ENCODE data around the gene SNRNP200. TPM values are rescaled to one million over a fixed set of nuclear protein-coding genes. Genes with fewer than 3 reads are reported as not detected.

SNRNP200 gene
- total RNA-seq, 3 donors from 2014 or later (not counting 1 experiment from before 2014, with no cell fraction given), result 207 to 236 (median 228) TPM

- ATAC-seq, result no peak
- Histone ChIP-seq H3K4me3 (ENCODE audit: low read length) (no peak overlapping the region), H3K9me3 (ENCODE audit: control insufficient read depth, insufficient read depth, low read length) (no peaks in the 10 kb centered on the region), H3K27ac (ENCODE audit: low read length) (no peak overlapping the region), H3K4me1 (ENCODE audit: control insufficient read depth, insufficient read depth, low read length) (no peaks in the 10 kb centered on the region), H3K27me3 (ENCODE audit: control insufficient read depth, insufficient read depth, low read length) (no peaks in the 10 kb centered on the region), H3K36me3 (ENCODE audit: control insufficient read depth, insufficient read depth, low read length) (no peaks in the 10 kb centered on the region)
- H3K4me3 Mint-ChIP-seq, result no peak overlapping the region
- H3K27me3 Mint-ChIP-seq (ENCODE audit: low read depth in 2 of 2), result no peaks in the 10 kb centered on the region
- DNase-seq, result no peak
- no peaks in the 10 kb centered on the region for H3K4me1 Mint-ChIP-seq
- over 99% methylated on average over 9 of the region's 9 CpGs for WGBS (ENCODE audit: insufficient coverage)
- intact Hi-C loops (cut with micrococcal nuclease), result no loop called here
- no peaks in the 10 kb centered on the region for H3K9me3 Mint-ChIP-seq
- H3K36me3 Mint-ChIP-seq, result no peaks in the 10 kb centered on the region
- TF ChIP-seq CTCF (IDR thresholded peaks at IDR 0.05), result no peak
- no peak overlapping the region for H3K27ac Mint-ChIP-seq
Measured at GRCh38 chr2:96353032-96353561, 47.8 kb upstream of the SNRNP200 start.

GRCh38 chr2:96347395-96347794 lies 42.0 kb upstream of the SNRNP200 start:
- Histone ChIP-seq H3K27ac (ENCODE audit: low read length) (no peak overlapping the region), H3K4me1 (ENCODE audit: control insufficient read depth, insufficient read depth, low read length) (peaks cover 10% of the 10 kb centered on the region), H3K4me3 (ENCODE audit: low read length) (no peak overlapping the region), H3K27me3 (ENCODE audit: control insufficient read depth, insufficient read depth, low read length) (no peaks in the 10 kb centered on the region), H3K9me3 (ENCODE audit: control insufficient read depth, insufficient read depth, low read length) (no peaks in the 10 kb centered on the region), H3K36me3 (ENCODE audit: control insufficient read depth, insufficient read depth, low read length) (no peaks in the 10 kb centered on the region)
- no peaks in the 10 kb centered on the region for H3K27me3 Mint-ChIP-seq (ENCODE audit: low read depth in 2 of 2)
- DNase-seq (no peak), ATAC-seq (no peak)
- H3K4me3 Mint-ChIP-seq, result no peak overlapping the region
- H3K36me3 Mint-ChIP-seq, result no peaks in the 10 kb centered on the region
- no peaks in the 10 kb centered on the region for H3K9me3 Mint-ChIP-seq
- 94% methylated on average over 1 of the region's 1 CpG for WGBS (ENCODE audit: insufficient coverage)
- intact Hi-C loops (cut with micrococcal nuclease), result no loop called here
- H3K27ac Mint-ChIP-seq, result no peak overlapping the region
- H3K4me1 Mint-ChIP-seq, result peaks cover 0 to 7% of the 10 kb centered on the region in 2 donors
- no peak for TF ChIP-seq CTCF (IDR thresholded peaks at IDR 0.05)

GRCh38 chr2:96345868-96346462 lies 40.6 kb upstream of the SNRNP200 start:
- no peaks in the 10 kb centered on the region for H3K36me3 Mint-ChIP-seq
- H3K4me3 ChIP-seq (ENCODE audit: low read length), result no peak overlapping the region
- WGBS (ENCODE audit: insufficient coverage), result 97% methylated on average over 6 of the region's 6 CpGs
- no peaks in the 10 kb centered on the region for H3K36me3 ChIP-seq (ENCODE audit: control insufficient read depth, insufficient read depth, low read length)
- H3K4me1 ChIP-seq (ENCODE audit: control insufficient read depth, insufficient read depth, low read length), result peaks cover 19% of the 10 kb centered on the region
- no peaks in the 10 kb centered on the region for H3K9me3 ChIP-seq (ENCODE audit: control insufficient read depth, insufficient read depth, low read length)
- H3K27me3 ChIP-seq (ENCODE audit: control insufficient read depth, insufficient read depth, low read length), result no peaks in the 10 kb centered on the region
- TF ChIP-seq CTCF (IDR thresholded peaks at IDR 0.05), result no peak
- H3K4me3 Mint-ChIP-seq, result no peak overlapping the region
- H3K9me3 Mint-ChIP-seq, result no peaks in the 10 kb centered on the region
- H3K27me3 Mint-ChIP-seq (ENCODE audit: low read depth in 2 of 2), result no peaks in the 10 kb centered on the region
- peak overlapping the region in 1 of 2 donors; percentile 21 for H3K27ac Mint-ChIP-seq
- H3K27ac ChIP-seq (ENCODE audit: low read length), result no peak overlapping the region
- intact Hi-C loops (cut with micrococcal nuclease), result no loop called here
- ATAC-seq, result no peak
- DNase-seq, result no peak
- H3K4me1 Mint-ChIP-seq, result peaks cover 0 to 7% of the 10 kb centered on the region in 2 donors

GRCh38 chr2:96345438-96345837 lies 40.1 kb upstream of the SNRNP200 start:
- H3K9me3 ChIP-seq (ENCODE audit: control insufficient read depth, insufficient read depth, low read length), result no peaks in the 10 kb centered on the region
- no peak overlapping the region for H3K4me3 Mint-ChIP-seq
- DNase-seq, result peak in 1 of 2 donors; percentile 59
- no peaks in the 10 kb centered on the region for H3K27me3 ChIP-seq (ENCODE audit: control insufficient read depth, insufficient read depth, low read length)
- 81% methylated on average over 4 of the region's 4 CpGs for WGBS (ENCODE audit: insufficient coverage)
- TF ChIP-seq CTCF (IDR thresholded peaks at IDR 0.05), result no peak
- H3K36me3 Mint-ChIP-seq, result no peaks in the 10 kb centered on the region
- intact Hi-C loops (cut with micrococcal nuclease), result no loop called here
- H3K4me1 Mint-ChIP-seq, result peaks cover 0 to 7% of the 10 kb centered on the region in 2 donors
- H3K27ac Mint-ChIP-seq, result peak overlapping the region in 1 of 2 donors; percentile 1
- peaks cover 19% of the 10 kb centered on the region for H3K4me1 ChIP-seq (ENCODE audit: control insufficient read depth, insufficient read depth, low read length)
- H3K4me3 ChIP-seq (ENCODE audit: low read length), result no peak overlapping the region
- peak in 2 of 3 donors; percentile 46 to 48 for ATAC-seq
- no peaks in the 10 kb centered on the region for H3K36me3 ChIP-seq (ENCODE audit: control insufficient read depth, insufficient read depth, low read length)
- H3K27me3 Mint-ChIP-seq (ENCODE audit: low read depth in 2 of 2), result no peaks in the 10 kb centered on the region
- no peaks in the 10 kb centered on the region for H3K9me3 Mint-ChIP-seq
- no peak overlapping the region for H3K27ac ChIP-seq (ENCODE audit: low read length)

Data from natural killer cell (primary cell).